ENCODE results near the gene ATF4.

- TF ChIP-seq, protein P1, sequence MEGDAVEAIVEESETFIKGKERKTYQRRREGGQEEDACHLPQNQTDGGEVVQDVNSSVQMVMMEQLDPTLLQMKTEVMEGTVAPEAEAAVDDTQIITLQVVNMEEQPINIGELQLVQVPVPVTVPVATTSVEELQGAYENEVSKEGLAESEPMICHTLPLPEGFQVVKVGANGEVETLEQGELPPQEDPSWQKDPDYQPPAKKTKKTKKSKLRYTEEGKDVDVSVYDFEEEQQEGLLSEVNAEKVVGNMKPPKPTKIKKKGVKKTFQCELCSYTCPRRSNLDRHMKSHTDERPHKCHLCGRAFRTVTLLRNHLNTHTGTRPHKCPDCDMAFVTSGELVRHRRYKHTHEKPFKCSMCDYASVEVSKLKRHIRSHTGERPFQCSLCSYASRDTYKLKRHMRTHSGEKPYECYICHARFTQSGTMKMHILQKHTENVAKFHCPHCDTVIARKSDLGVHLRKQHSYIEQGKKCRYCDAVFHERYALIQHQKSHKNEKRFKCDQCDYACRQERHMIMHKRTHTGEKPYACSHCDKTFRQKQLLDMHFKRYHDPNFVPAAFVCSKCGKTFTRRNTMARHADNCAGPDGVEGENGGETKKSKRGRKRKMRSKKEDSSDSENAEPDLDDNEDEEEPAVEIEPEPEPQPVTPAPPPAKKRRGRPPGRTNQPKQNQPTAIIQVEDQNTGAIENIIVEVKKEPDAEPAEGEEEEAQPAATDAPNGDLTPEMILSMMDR (conservative IDR thresholded peaks at IDR 0.05 in 1 of 2, IDR thresholded peaks at IDR 0.05 in 1 of 2; ENCODE audit: extremely low read depth in 1 of 2, insufficient read depth in 1 of 2, low read depth in 1 of 2, low read length in 2 of 2), result no peak
- no peak for TF ChIP-seq EZH2 (IDR thresholded peaks at IDR 0.05; ENCODE audit: borderline replicate concordance, low read length)
Observed at GRCh38 chr22:39510529-39511149, 9.7 kb upstream of the ATF4 start.
